Activated CD8-positive, alpha-beta memory T cell treated with anti-CD3 and anti-CD28 coated beads, Interleukin-2, amount 50 U/mL, for 1 hour (primary cell): ENCODE data around the gene AIDA.

ENCODE experiments used
- DNase-seq: peaks from one replicate; pipeline ENCODE4 v3.0.0-alpha.2; 2020; ENCODE audit errors: extremely low read depth

The AIDA gene

DNA sequence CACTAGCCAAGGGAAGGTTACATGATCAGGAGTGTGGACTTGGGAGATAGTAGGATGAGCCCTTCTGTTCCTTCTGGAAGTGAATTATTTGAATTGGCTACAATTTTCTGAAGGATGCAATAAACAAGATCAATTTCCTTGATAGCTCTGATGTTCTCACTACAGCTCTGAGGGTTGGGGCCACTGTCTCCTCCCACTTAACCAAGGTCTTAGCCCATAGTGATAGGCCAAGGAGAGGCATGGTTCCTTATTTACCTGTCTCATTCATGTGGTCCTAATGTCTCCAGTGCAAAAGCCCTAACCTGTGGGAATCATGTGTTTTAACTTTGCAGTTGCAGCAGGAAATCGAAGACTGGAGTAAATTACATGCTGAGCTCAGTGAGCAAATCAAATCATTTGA is 59.6 kb downstream of the AIDA start:
- no peak for DNase-seq

DNA sequence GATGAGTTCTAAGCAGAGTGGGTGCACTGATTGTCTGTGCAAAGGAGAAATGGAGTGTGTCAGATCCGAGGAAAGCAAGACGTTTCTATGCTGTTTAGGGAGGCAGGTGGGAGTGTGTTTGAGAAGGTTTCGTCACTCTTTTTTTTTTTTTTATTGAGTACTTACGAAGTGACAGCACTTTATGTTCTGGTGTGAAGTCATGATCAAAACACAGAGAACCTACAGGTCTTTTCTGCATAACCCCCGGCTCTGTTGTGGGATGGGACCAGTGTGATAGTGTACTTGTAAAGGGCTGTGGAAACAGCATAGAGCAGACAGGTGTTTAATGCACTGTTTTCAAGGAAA is 67.7 kb downstream of the AIDA start:
- peak; percentile 24 for DNase-seq

DNA sequence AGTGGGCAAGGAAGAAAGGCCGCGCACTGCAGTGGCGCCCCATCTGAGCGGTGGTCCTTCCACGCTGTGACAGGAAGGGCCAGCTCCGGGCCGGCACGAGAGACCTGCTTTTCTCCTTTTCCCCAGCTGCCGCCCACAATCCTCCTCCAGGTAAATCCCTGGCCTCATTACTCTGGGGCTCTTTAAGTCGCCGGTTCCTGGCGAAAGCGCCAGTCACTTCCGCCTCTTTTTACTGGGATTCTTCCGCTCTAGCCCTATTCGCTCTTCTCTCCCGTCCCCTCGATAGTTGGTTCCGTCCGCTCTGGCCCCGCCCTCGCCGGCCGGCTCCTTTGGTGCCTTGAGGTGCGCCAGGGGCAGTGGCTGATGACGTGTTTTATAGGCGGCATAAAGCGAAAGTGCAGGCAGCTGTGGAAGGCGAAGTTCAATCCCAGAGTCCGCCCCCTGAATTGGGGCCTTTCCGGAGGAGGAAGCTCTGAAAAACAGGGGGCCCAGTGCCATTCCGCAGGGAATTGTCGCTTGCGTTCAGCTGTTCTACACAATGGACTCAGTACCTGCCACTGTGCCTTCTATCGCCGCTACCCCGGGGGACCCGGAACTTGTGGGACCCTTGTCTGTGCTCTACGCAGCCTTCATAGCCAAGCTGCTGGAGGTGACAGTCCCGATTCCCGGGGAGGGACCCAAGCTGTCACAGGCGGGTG is 68.2 kb downstream of the AIDA start:
- DNase-seq, result peak; percentile 88

- DNase-seq, result peak; percentile 12
Observed at GRCh38 chr1:222643606-222643937, 68.7 kb downstream of the AIDA start.

- no peak for DNase-seq
Observed at GRCh38 chr1:222642468-222642867, 69.8 kb downstream of the AIDA start.

- no peak for DNase-seq
Observed at GRCh38 chr1:222641269-222641948, 70.9 kb downstream of the AIDA start.

GRCh38 chr1:222634180-222635013 is 77.9 kb downstream of the AIDA start:
- peak; percentile 36 for DNase-seq

DNA sequence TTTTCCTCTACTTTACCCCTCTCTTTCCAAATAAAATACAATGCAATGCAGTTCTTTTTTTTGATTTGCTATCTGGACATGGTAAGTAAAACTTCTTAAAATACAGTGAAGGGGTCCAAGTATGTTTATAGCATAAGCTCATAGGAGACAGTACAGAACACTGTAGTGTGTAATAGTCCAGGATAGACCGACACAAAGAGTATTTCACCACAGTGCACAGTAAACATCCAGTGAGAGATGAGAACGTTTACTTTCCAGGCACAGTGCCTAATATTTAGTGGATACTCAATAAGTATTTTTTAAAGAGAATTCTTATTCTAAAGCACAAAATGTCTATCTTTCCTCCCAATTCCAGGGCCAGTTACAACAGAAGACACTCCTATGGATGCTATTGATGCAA is 79.5 kb downstream of the AIDA start:
- no peak for DNase-seq

DNA sequence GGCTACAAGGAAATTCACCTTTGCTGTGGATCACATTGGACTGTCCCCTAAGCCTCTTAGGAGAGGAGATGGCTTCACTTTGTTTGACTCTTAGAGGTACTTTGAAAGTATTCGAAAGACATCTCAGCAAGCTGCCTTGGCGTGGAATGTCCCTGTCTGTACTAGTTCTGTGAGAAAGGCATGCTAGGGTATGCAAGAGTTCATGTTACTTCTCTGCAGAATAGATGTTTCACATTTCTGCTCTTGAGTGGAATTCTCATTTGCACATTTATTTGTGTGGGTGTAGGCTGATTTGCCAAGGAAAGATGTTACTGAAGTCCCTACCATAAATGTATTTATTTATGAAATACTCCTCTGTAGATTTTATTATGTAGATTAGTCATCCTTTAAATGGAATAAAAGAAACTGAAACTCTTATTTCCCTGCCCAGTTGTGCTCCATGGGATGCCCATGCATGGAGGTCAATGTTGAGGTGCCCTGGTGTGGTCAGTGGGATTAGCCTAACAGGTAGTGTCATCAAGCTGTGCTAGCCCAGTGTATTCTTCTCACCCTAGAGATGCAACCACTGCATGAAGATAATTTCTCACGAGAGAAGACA is 80.6 kb downstream of the AIDA start:
- DNase-seq, result no peak

DNA sequence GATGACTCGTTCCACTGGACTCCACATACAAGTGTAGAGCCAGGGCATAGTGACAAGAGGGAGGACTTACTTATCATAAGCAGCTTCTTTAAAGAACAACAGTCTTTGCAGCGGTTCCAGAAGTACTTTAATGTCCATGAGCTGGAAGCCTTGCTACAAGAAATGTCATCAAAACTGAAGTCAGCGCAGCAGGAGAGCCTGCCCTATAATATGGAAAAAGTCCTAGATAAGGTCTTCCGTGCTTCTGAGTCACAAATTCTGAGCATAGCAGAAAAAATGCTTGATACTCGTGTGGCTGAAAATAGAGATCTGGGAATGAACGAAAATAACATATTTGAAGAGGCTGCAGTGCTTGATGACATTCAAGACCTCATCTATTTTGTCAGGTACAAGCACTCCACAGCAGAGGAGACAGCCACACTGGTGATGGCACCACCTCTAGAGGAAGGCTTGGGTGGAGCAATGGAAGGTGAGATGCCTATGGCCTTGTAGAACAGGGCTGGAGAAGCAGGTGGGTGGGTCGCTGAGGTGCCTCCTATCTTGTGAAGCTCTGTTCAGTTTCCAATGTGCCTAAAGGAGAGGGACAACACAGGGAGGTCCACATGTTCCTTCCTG is 82.3 kb downstream of the AIDA start:
- no peak for DNase-seq

GRCh38 chr1:222627232-222627631 is 85.1 kb downstream of the AIDA start:
- no peak for DNase-seq

- no peak for DNase-seq
Observed at GRCh38 chr1:222624214-222624613, 88.1 kb downstream of the AIDA start.

DNA sequence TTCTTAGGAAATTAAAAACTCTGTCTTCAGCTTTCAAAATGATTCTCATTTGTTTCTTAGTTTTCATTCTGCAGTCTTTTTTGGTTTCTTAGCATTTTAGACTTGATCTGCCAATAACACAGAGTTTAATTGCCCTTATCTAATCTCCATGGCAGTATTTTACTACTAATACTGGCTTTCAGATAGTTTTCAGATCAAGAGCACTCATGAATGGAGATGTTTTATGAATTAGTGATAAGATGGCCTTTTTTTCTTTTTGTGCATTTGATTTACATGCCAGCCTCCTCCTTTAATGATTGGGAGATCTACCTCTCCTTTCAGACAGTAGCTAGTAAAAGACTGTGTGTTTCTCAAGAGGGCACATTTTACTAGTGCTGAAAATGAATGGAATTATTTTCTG is 88.8 kb downstream of the AIDA start:
- no peak for DNase-seq

GRCh38 chr1:222622765-222623164 is 89.5 kb downstream of the AIDA start:
- no peak for DNase-seq

GRCh38 chr1:222620566-222620965 is 91.7 kb downstream of the AIDA start:
- no peak for DNase-seq

DNA sequence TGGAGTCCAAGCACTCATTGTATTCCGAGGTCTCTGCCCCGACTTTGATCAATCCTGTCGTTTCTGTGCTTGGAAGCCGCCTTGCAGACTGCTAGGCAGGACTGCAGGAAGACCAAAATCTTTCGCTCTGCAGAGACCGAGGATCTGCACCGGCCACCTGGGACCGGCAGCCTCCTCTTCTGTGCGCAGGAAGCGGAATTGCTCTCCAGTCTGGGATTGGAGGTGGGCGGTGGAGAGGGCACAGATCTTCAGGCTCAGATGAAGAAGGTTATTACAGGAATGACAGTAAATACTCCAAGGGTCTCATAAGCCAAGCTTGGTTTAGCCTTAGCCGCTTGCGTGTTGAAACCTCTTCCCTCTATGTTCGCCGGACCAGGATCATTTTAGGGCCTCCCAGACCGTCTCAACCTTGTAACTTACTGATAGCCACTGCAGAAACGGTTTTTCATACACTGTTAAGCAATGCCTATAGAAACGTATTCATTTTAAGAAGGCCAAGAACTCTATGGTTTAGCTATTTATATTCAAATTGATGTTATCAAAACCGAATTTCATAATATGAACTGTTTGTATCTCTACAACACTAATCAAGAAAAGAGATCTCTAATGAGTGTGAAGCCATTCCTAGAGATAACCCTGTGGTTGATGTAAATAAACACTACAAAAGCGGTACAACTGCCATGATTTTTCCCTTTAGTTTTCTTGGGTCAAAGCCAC is 93.3 kb downstream of the AIDA start:
- no peak for DNase-seq
